SK-N-SH treated with all-trans-retinoic acid at 6 μM for 48 hours (cell line): Measurements from ENCODE around the gene VDAC1.
"Not testable (repeated sequence)": the region's sequence is repeated elsewhere in the genome, so short reads cannot be mapped to it uniquely, and the experiment has no call there.

Experiments used
- ATAC-seq: fragments of 200-7000 bp; cut with Tn5 transposase; 3 replicates; pipeline ENCODE4 v1.9.1; 2020; ENCODE audit warnings: mild to moderate bottlenecking, moderate library complexity
- ARNTL ChIP-seq: fragments of 450-650 bp; formaldehyde crosslinking; IDR thresholded peaks from 2 replicates; pipeline ENCODE4 v1.5.0; 2020; ENCODE audit warnings: low read depth, mild to moderate bottlenecking, moderate library complexity, borderline replicate concordance
- BACH2 ChIP-seq: fragments of 250-450 bp; sonication (Bioruptor Pico); IDR thresholded peaks from 2 replicates; pipeline ENCODE4 v1.9.0; 2021; ENCODE audit warnings: mild to moderate bottlenecking, borderline replicate concordance
- CSDC2 ChIP-seq: fragments of 250-450 bp; sonication (Bioruptor Pico); IDR thresholded peaks from 2 replicates; pipeline ENCODE4 v1.5.0; 2020; ENCODE audit warnings: mild to moderate bottlenecking, moderate library complexity
- ESRRG ChIP-seq: fragments of 250-450 bp; sonication (Bioruptor Pico); IDR thresholded peaks from 2 replicates; pipeline ENCODE4 v1.6.1; 2021; ENCODE audit warnings: mild to moderate bottlenecking
- GLIS3 ChIP-seq: fragments of 250-450 bp; sonication (Bioruptor Pico); IDR thresholded peaks from 2 replicates; pipeline ENCODE4 v1.5.0; 2020; ENCODE audit warnings: mild to moderate bottlenecking, moderate library complexity
- ISL1 ChIP-seq: fragments of 250-450 bp; sonication (Bioruptor Pico); IDR thresholded peaks from 2 replicates; pipeline ENCODE4 v2.1.2; 2022; ENCODE audit warnings: mild to moderate bottlenecking, moderate library complexity
- OSR1 ChIP-seq: fragments of 250-450 bp; sonication (Bioruptor Pico); IDR thresholded peaks from 2 replicates; pipeline ENCODE4 v1.8.0; 2022; ENCODE audit warnings: moderate library complexity, mild to moderate bottlenecking, inconsistent platforms
- POU6F1 ChIP-seq: fragments of 250-450 bp; sonication (Bioruptor Pico); IDR thresholded peaks from 2 replicates; pipeline ENCODE4 v1.8.0; 2021; ENCODE audit warnings: low read depth, mild to moderate bottlenecking, moderate library complexity, borderline replicate concordance
- PPARA ChIP-seq: fragments of 250-450 bp; sonication (Bioruptor Pico); IDR thresholded peaks from 2 replicates; pipeline ENCODE4 v1.5.0; 2020; ENCODE audit warnings: mild to moderate bottlenecking, borderline replicate concordance
- RARB ChIP-seq: fragments of 250-450 bp; sonication (Bioruptor Pico); IDR thresholded peaks from 2 replicates; pipeline ENCODE4 v1.8.0; 2021; ENCODE audit warnings: mild to moderate bottlenecking, moderate library complexity
- SNAI2 ChIP-seq: fragments of 250-450 bp; sonication (Bioruptor Pico); IDR thresholded peaks from 2 replicates; pipeline ENCODE4 v1.5.0; 2020; ENCODE audit warnings: mild to moderate bottlenecking, moderate library complexity
- TCF4 ChIP-seq: fragments of 250-450 bp; sonication (Bioruptor Pico); IDR thresholded peaks from 2 replicates; pipeline ENCODE4 v1.8.0; 2021; ENCODE audit warnings: mild to moderate bottlenecking, moderate library complexity, borderline replicate concordance
- TOX ChIP-seq: fragments of 250-450 bp; sonication (Bioruptor Pico); IDR thresholded peaks from 2 replicates; pipeline ENCODE4 v1.8.0; 2021; ENCODE audit warnings: mild to moderate bottlenecking, moderate library complexity, borderline replicate concordance
- TSHZ2 ChIP-seq: fragments of 250-450 bp; sonication (Bioruptor Pico); IDR thresholded peaks from 2 replicates; pipeline ENCODE4 v1.5.0; 2020; ENCODE audit warnings: mild to moderate bottlenecking, moderate library complexity
- ZC3H10 ChIP-seq: fragments of 250-450 bp; sonication (Bioruptor Pico); IDR thresholded peaks from 2 replicates; pipeline ENCODE4 v1.5.1; 2021; ENCODE audit warnings: mild to moderate bottlenecking, moderate library complexity
- ZFP3 ChIP-seq: fragments of 250-450 bp; sonication (Bioruptor Pico); IDR thresholded peaks from 2 replicates; pipeline ENCODE4 v1.5.0; 2020; ENCODE audit warnings: mild to moderate bottlenecking, moderate library complexity
- ZFP30 ChIP-seq: fragments of 450-650 bp; formaldehyde crosslinking; IDR thresholded peaks from 2 replicates; pipeline ENCODE4 v1.5.0; 2022; ENCODE audit warnings: mild to moderate bottlenecking, moderate library complexity
- ZNF565 ChIP-seq: fragments of 450-650 bp; formaldehyde crosslinking; conservative IDR thresholded peaks from 2 replicates; pipeline ENCODE4 v1.5.0; 2020; ENCODE audit warnings: low read depth, mild to moderate bottlenecking, moderate library complexity
- ZNF70 ChIP-seq: fragments of 450-650 bp; formaldehyde crosslinking; IDR thresholded peaks from 2 replicates; pipeline ENCODE4 v1.5.0; 2020; ENCODE audit warnings: mild to moderate bottlenecking, moderate library complexity
- ZNF8 ChIP-seq: fragments of 450-650 bp; formaldehyde crosslinking; IDR thresholded peaks from 2 replicates; pipeline ENCODE4 v1.5.0; 2020; ENCODE audit warnings: mild to moderate bottlenecking, moderate library complexity
- TF ChIP-seq, protein P1 (sequence below): fragments of 250-450 bp; sonication (Bioruptor Pico); IDR thresholded peaks from 2 replicates; pipeline ENCODE4 v1.5.1; 2020; ENCODE audit warnings: low read depth, mild to moderate bottlenecking, moderate library complexity

The VDAC1 gene

GRCh38 chr5:134037160-134037559, 32.4 kb upstream of the VDAC1 start:
- TF ChIP-seq TOX (CRISPR knock-in tag) (no peak), OSR1 (CRISPR knock-in tag) (no peak), ZFP3 (CRISPR knock-in tag) (no peak), TSHZ2 (CRISPR knock-in tag) (no peak), SNAI2 (no peak), CSDC2 (no peak), ARNTL (no peak), GLIS3 (no peak), ZNF565 (no peak), BACH2 (CRISPR knock-in tag) (no peak), PPARA (no peak), POU6F1 (CRISPR knock-in tag) (no peak), ZFP30 (CRISPR knock-in tag) (no peak), ZC3H10 (CRISPR knock-in tag) (no peak), ESRRG (no peak), ISL1 (CRISPR knock-in tag) (no peak), RARB (no peak)
- TF ChIP-seq, protein P1, sequence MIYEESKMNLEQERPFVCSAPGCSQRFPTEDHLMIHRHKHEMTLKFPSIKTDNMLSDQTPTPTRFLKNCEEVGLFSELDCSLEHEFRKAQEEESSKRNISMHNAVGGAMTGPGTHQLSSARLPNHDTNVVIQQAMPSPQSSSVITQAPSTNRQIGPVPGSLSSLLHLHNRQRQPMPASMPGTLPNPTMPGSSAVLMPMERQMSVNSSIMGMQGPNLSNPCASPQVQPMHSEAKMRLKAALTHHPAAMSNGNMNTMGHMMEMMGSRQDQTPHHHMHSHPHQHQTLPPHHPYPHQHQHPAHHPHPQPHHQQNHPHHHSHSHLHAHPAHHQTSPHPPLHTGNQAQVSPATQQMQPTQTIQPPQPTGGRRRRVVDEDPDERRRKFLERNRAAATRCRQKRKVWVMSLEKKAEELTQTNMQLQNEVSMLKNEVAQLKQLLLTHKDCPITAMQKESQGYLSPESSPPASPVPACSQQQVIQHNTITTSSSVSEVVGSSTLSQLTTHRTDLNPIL (CRISPR knock-in tag), result no peak
- ATAC-seq, result no peak

- no peak for TF ChIP-seq OSR1 (CRISPR knock-in tag)
- no peak for TF ChIP-seq ZFP30 (CRISPR knock-in tag)
- no peak for TF ChIP-seq ZNF70
- TF ChIP-seq POU6F1 (CRISPR knock-in tag), result no peak
- TF ChIP-seq CSDC2, result no peak
- no peak for TF ChIP-seq RARB
- no peak for TF ChIP-seq TOX (CRISPR knock-in tag)
- no peak for TF ChIP-seq ZNF565
- TF ChIP-seq GLIS3, result no peak
- TF ChIP-seq ZNF8, result no peak
- no peak for TF ChIP-seq SNAI2
- no peak for TF ChIP-seq ZFP3 (CRISPR knock-in tag)
Measured at GRCh38 chr5:134034326-134034725, 29.6 kb upstream of the VDAC1 start.

GRCh38 chr5:134030303-134030964, 25.7 kb upstream of the VDAC1 start:
- ATAC-seq, result not testable (repeated sequence)

More at GRCh38 chr5:134034326-134034725, 29.6 kb upstream of the VDAC1 start:
- ATAC-seq, result no peak

- TF ChIP-seq CSDC2, result no peak
- TF ChIP-seq ZNF70, result no peak
- no peak for TF ChIP-seq ZFP3 (CRISPR knock-in tag)
- no peak for TF ChIP-seq OSR1 (CRISPR knock-in tag)
- TF ChIP-seq TOX (CRISPR knock-in tag), result no peak
- TF ChIP-seq GLIS3, result no peak
- no peak for TF ChIP-seq ZNF565
- no peak for TF ChIP-seq TCF4 (CRISPR knock-in tag)
- ATAC-seq, result peak; percentile 46
Measured at GRCh38 chr5:134029156-134029555, 24.4 kb upstream of the VDAC1 start.
